ENCODE measurements around the gene MAST3.
"Not testable (repeated sequence)": the region's sequence is repeated elsewhere in the genome, so short reads cannot be mapped to it uniquely, and the experiment has no call there.

The MAST3 gene

DNA sequence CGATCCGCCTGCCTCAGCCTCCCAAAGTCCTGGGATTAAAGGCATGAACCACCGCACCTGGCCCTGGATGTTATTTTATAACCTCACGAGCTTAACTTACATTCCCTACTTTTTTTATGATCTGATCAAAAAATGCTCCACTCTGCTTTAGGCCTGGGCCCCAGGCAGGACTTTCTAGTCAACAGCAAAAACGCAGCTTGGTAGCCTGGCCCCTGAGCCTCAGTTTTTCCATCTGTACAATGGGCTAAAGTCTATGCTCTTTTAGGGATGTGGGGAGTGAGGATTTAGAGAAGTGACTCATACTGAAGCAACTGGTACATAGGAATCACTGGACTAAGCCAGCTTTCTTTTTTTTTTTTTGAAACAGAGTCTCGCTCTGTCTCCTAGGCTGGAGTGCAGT lies 43.5 kb downstream of the MAST3 start:
- DNase-seq: no peak

DNA sequence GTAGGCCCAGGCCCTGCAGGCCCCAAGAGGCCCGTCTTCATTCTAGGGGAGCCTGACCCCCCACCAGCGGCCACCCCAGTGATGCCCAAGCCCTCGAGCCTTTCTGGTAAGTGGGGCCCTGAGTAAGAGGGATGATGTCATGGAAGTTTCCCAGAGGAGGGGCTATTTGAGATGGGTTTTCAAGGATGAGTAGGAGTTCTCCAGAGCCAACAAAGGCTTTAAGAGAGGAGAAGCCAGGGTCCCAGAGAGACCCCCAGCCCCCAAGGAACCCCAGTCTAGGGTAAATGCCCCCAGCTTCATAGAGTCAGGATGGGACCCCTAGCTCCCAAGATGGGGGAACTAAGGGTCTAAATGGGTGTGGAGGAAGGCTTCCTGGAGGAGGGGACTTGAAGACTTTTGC lies 46.3 kb downstream of the MAST3 start:
- DNase-seq: no peak

DNA sequence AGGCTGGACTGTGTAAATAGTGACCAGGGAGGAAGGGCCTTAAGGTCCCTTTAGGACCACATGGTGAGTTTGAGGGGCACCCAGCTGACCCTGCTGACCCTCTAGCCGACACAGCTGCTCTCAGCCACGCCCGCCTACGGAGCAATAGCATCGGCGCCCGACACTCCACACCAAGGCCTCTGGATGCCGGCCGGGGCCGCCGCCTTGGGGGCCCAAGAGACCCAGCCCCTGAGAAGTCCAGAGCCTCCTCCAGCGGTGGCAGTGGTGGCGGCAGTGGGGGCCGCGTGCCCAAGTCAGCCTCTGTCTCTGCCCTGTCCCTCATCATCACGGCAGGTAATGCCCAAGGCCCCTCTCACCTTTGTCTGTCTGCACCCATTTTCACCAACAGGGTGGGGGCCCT lies 46.8 kb downstream of the MAST3 start:
- DNase-seq: no peak

DNA sequence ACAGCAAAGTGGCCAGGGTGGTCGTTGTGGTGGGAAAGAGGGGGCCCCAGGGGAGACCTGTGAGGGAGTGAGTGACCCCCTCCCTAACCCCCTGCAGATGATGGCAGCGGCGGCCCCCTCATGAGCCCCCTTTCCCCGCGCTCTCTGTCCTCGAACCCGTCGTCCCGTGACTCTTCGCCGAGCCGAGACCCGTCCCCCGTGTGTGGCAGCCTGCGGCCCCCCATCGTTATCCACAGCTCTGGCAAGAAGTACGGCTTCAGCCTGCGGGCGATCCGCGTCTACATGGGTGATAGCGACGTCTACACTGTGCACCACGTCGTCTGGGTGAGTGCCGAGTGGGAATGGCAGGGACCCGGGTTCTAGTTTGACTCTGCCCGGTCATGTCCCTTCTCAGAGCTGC lies 47.3 kb downstream of the MAST3 start:
- DNase-seq: no peak

DNA sequence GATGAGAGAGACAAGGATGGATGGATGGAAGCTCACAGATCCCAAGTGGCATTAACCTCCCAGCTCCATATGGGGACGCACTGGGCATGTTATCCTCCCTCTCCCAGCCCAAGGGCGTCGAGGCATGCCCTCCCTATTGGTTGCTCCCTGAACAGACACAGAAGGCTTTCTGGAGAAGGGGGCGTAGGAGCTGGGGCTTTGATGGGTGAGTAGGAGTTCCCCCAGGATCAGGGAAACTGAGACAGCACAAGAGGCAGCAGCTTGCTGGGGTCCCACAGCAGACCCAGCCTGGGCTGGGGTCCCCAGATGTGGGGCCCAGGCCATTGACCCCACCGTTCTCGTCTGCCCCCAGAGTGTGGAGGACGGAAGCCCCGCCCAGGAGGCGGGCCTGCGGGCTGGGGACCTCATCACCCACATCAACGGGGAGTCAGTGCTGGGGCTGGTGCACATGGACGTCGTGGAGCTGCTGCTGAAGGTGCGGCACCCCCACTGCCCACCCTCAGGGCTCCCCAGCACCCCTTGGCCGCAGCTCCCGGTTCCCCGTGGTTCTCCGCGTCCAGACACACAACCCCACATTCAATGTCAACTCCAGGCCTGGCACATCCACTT lies 47.9 kb downstream of the MAST3 start:
- DNase-seq: no peak

DNA sequence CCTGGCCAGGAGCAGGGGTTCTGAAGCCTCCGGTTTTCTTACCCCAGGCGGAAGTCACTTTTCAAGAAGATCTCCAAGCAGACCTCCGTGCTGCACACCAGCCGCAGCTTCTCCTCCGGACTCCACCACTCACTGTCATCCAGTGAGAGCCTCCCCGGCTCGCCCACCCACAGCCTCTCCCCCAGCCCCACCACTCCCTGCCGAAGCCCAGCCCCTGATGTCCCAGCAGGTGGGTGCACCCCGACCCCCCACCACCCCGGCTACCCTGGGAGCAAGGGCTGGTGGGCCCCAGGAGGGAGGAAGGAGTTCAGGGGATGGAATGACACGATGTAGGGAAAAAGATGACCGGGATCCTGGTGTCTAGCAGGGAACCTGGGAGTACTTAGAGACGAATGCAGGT lies 49.8 kb downstream of the MAST3 start:
- no peak for DNase-seq

DNA sequence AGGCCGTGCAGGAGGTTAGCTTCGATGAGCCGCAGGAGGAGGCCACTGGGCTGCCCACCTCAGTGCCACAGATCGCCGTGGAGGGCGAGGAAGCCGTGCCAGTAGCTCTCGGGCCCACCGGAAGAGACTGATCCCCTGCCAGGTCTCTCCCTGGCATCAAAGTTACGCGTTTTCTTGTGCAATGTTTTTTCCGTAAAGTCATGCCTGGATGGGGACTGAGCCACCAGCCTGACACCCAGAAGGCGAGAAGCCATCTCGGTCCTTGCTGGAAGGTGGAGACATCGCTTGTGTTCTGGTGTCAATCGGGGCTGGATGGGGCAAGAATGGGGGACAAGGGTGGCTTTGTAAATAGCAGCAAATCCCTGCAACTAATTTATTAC lies 52.0 kb downstream of the MAST3 start:
- DNase-seq: no peak

DNA sequence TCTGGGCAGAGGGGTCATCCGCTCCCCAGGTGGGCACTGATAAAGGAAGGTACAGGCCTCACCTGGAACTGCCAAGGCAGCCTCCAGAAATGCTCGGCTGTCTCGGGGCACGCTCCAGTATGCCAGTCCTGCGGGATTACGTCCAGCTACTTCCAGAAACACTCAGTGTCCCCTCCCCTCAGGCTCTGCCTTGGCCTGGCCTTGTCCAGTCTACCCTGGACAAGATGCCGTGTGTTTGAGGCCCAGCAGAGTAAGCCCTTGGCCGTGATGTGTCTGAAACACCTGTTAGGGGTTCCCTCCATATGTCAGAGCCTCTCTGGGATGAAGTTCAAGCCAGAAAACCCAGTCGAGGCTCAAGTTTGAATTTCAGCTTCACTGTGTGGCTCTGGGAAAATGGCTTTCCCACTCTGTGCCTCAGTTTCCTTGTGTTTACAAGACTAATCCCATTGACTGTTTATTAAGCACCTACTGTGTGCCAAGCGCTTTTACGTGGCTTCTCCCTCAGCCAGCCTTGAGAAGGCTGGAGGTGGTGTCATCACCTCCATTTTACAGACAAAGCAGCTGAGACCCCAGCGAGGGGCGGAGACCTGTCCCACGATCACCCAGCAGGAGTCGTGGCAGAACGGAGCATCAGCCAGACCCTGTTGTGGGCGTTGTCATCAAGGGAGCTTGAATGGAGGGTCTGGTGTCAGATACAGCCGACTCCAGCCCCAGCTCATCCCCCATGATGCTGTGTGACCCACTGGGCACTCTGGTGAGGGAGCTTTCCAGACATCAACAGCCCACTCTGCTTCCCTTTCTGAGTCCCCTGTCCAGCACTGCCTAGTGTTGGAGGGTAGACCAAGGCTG lies 53.4 kb downstream of the MAST3 start:
- no peak for DNase-seq

DNA sequence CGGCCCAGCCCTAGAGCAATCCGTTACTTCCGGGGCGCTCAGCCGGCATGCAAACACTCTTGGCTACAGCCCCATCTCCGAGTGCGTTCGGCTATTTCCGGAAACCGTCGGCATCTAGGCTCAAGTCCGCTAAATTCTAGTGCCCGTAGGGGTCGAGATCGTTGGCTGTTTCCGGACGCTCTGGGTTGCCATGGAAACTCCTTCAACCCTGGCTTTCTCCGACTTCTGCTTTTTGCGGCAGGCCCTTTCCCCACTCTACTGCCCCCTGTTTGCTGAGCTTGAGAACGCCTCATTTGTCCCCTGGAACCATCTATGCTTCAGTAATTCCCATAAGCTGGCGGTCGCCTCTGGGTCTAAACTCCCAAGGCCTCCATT lies 54.9 kb downstream of the MAST3 start:
- DNase-seq: peak; percentile 98

DNA sequence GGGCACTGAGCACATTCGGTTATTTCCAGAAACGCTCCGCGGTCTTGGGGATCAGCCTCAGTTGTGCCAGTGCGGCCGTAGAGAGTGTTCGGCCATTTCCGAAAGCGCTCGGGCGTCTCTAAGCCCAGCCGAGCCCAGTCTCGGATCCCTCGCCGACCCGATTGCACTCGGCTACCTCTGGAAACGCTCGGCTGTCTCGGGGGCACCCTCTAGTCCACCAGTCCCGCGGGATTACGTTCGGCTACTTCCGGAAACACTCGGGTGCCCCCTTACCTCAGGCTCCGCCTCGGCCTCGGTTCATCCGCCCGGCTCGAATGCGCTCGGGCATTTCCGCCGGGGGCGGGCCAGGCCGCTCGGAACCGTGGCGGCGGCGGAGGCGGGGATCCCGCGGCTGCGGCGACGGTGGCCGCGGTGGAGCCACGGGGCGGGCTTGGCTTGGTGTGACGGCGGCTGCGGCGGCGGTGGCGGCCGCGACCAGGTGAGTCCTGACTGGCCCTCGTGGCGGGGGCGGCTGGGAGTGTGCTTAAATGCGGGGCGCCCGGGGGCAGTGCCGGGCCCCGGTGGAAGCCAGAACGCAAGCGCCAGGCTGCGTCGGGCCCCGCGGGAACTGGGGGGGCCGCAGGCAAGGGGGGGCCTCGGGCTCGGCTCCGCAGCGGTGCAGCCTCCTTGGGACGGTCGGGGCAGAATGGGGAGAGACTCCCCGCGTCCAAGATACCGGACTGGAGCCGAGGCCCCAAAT lies 55.4 kb downstream of the MAST3 start, which contains the start of gene PIK3R2:
Gene PIK3R2, plus strand, starts transcription at position 347 of the 739 bp plus-strand sequence. CDS start 2,717 bp downstream, outside the sequence.
- DNase-seq: peak; percentile 99

DNA sequence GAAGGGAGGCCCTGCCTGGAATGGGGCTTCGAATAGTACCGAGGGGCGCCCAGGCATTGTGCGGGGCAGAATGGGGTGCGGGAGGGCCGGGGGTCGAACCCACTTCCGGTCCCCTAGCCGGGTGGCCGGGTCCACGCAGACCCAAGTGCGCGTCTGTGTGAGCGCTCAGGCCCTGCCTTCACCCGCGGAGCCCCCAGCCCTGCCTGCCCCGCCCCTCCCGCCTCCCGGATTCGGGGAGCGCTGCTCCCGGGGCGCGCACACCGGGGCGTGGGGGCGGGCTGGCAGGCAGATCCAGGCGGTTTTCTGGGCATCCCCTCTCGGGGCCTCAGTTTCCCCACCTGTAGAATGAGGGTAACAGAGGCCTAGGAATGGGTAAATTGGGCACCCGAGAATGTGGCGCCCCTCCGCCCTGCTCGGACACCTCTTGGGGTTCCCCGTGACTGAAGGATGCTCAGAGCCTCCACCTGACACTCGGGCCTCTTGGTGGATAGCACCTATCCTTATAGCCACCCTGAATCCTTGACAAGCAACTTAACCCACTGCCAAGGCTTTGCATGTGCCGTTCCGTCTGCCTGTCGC lies 56.1 kb downstream of the MAST3 start:
- DNase-seq: peak; percentile 23

DNA sequence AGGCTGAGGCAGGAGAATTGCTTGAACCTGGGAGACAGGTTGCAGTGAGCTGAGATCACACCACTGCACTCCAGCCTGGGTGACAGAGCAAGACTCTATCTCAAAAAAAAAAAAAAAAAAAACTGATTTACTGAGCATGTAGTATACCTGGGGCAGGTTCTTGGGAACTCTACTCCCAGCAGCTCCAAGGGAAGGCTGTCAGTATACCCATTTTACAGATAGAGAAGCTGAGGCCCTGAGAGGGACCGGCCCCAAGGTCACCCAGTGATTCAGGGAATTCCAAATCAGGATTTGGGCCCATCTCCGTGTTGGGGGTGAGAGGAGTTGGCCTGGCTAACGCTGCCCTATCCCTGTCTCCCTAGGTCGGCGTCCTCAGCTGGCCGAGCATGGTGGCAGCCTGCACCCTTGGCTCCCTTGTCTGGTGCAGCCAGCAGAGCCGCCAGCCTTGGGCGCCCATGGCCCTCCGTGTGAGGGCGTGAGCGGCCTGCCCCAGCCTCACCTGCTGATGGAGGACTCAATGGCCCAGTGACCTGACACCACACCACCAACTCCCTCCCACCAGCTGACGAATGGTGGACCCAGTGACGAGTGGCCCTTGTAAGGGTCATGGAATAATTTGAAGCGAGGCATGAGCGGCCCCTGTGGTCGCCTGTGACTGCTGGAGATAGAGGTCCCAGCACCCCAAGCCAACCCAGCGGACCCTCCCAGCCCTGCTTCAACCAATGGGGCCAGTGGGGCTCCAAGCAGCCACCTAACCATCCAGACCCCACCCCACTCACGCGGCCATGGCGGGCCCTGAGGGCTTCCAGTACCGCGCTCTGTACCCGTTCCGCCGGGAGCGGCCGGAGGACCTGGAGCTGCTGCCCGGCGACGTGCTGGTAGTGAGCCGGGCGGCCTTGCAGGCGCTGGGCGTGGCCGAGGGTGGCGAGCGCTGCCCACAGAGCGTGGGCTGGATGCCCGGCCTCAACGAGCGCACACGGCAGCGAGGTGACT lies 57.8 kb downstream of the MAST3 start:
- no peak for DNase-seq

DNA sequence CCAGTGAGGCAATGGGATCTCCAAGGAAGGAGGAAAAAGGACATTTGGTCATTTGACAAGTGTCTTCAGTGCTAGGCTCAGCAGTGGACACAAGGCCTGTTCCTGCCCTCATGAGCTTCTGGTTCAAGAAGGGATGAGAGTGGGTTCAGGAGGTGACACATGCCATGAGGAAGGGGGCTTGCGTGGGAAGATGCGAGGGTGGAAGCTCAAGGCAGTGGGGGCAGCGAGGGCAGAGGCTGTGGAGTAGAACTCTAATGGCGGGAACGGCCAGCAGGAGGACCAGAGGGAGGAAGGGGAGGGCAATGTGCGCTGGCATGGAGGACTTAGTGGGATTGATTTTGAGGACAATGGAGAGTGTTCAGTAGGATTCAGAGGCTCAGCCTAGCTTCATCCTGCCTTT lies 58.7 kb downstream of the MAST3 start:
- no peak for DNase-seq

DNA sequence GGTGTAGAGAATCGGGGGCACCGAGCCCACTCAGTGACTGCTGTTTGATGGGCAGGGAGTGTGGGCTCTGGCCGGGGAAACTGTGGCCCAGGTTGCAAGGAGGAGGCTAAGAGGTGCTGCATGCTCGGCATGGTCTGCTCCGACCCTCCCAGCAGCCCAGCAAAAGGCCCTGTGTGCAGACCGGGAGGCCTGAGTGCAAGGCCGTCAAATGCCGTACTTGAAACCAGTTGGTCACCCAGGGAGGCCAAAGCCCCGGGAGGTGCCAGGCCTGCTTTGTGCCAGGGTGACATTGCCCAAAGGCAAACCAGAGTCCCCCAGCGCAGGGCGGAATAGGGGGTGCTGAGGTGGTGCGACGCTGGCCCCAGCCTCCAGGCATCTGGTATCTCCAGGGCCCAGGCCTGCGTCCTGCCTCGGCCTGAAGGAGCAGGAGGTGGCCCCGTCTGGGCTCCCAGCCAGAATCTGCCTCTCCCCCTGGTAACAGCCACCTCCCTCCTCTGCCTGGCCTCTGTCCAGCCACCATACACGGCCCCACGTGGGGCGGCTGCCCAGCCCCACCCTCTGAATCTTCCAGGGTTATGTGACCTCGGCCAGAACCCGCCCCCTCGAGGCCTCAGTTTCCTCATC lies 59.4 kb downstream of the MAST3 start:
- DNase-seq: no peak

DNA sequence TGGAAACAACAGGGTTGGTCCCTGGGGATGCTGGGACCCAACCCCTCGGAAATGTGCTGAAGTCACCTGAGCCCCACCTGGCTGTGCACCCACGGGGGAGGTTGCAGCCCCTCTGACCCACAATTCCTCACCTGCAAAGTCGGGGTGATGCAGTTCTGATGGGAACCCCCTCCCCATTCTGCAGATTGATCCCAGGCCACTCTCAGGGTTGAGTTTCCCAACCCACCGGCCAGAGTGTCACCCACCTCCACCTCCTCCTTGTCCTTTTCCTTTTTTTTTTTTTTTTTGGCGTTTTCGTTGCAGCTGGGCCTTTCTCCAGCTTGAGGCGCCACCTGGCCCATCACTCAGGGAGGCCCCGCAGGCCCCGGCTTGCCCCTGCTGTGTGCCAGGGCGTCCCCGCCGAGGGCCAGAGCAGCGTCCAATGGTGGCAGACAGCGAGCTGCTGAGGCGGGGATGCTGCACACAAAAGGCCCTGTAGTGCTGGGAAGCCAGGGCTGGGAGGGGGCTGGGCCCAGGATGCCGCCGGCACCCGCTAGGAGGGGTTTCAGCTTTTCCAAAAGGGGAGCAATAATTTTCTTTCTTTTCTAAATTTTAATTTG lies 60.0 kb downstream of the MAST3 start:
- DNase-seq: no peak

DNA sequence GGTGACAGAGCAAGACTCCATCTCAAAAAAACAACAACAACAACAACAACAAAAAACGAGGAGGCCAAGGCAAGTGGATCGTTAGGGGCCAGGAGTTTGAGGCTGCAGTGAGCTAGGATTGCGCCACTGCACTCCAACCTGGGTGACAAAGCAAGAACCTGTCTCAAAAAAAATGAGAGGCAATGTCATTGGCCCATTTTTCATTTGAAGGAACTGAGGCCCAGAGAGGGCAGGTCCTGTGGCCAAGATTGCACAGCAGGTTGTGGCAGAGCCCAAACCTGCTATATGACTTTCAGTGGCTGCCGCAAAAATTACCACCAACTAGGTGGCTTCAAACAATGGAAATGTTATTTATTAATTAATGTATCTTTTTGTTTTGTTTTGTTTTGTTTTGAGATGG lies 60.9 kb downstream of the MAST3 start:
- DNase-seq: no peak

DNA sequence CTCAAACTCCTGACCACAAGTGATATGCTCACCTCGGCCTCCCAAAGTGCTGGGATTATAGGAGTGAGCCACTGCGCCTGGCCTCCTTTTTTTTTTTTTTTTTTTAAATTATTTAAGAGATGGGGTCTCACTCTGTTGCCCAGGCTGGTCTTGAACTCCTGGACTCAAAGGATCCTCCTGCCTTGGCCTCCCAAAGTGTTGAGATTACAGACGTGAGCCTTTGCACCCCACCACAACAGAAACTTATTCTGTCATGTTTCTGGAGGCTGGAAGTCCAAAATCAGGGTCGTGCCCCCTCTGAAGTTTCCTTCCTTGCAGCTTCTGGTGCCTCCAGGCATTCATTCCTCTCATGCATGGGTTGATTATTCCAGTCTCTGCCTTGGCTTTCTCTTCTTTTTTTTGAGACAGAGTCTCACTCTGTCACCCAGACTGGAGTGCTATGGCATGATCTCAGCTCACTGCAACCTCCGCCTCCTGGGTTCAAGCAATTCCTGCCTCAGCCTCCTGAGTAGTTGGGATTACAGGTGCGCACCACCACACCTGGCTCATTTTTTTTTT lies 61.6 kb downstream of the MAST3 start:
- DNase-seq: not testable (repeated sequence)

DNA sequence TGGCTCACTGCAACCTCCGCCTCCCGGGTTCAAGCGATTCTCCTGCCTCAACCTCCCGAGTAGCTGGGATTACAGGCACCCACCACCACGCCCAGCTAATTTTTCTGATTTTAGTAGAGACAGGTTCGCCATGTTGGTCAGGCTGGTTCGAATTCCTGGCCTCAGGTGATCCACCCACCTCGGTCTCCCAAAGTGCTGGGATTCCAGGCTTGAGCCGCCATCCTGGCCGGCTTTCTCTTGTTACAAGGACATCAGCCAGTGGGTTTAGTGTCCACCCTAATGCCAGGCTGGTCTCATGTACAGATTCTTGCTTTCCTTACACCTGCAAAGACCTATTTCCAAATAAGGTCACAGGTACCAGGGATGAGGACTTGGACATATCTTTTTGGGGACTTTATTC lies 62.2 kb downstream of the MAST3 start:
- no peak for DNase-seq

DNA sequence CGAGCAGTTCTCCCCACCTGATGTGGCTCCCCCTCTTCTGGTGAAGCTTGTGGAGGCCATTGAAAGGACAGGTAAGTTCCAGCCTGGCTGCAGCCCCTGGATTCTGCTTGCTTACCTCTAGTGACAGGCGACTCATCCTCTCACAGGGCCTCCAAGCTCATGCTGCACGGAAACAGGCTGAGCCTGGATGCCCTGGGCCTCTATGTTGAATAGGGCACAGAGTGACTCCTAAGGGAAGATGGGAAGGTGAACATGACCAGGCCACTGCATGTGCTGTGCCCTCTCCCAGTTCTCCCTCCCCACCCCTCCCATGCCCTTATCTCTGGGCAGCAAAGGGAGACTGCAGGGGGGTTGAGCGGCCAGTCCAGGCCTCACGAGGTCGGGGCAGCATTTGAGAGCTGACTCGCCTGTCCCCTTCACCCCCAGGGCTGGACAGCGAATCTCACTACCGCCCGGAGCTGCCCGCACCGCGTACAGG lies 63.0 kb downstream of the MAST3 start:
- no peak for DNase-seq

DNA sequence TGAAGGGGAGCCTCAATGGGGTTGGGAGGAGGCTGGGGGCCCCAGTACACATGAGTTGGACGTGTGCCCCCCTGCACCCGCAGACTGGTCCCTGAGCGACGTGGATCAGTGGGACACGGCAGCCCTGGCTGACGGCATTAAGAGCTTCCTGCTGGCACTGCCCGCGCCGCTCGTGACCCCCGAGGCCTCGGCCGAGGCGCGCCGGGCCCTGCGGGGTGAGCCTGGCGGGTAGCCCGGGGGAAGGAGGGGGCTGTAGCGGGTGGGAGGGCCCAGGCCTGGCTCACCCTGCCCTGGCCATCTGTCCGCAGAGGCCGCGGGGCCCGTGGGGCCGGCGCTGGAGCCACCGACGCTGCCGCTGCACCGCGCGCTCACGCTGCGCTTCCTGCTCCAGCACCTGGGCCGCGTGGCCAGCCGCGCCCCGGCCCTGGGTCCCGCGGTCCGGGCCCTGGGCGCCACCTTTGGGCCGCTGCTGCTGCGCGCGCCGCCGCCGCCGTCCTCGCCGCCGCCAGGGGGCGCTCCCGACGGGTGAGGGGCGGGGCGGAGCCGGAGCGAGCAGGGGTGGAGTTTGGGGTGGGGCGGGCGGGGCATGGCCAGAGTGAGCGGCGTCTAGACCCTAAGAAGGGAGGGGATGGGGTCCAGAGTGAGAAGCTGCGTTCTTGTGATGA lies 63.5 kb downstream of the MAST3 start:
- DNase-seq: peak; percentile 84

Data from CD4-positive, alpha-beta T cell treated with Interleukin-17A for 1 hour (primary cell).